Fibroblast of skin of right quadriceps (primary cell): Measurements from ENCODE around the gene SPDYA.
"Not testable (repeated sequence)": the region's sequence is repeated elsewhere in the genome, so short reads cannot be mapped to it uniquely, and the experiment has no call there.

Experiments
- DNase-seq: peaks from one replicate; pipeline ENCODE4 v3.0.0-alpha.2; 2013

The SPDYA gene

DNA sequence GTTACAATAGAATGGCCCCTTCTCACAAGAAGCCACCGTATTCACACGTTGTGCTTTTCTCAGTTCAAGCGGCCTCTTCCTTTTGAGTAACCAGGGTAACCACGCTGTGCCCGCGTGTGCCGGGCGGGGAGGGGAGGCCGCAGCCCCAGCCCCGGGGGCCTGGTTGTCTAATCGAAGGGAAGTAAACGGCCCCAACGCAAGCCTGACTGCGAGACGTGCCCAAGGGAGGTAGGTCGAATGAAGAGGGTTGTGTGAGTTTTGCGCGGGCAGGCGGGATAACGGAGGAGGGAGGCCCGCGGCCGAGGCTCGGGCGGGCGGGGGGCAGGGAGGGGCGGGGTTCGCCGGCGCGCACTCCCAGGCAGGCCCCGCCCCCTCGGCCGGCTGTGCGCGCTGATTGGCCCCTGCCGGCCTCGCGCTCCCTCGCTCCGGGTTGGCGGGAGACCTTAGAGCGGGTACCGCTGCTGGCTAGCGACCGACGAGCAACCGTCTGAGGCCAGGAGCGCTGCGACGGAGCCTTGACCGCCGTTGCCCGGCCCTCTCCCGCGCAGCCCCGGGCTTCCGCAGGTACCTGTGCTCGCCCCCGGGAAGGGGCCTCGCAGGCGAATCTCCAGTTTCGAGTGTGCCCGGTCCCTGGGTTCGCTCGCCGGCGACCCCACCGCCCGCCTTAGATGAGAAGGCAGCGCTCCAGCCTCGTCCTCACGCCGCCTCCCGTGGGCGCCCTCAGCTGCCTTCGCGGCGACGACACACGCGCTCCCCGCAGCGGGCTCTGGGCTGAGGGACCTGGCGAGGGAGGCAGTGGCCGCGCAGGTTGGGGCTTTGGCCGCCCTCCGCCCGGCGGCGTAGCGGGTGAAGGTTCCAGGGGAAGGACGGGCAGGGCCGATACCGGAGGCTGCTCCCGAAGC lies at the start of gene SPDYA:
Gene SPDYA (plus strand): TSS at position 451 of the 902 bp plus-strand sequence. CDS start 5,181 bp downstream, outside the sequence.
- peak; percentile 67 for DNase-seq

DNA sequence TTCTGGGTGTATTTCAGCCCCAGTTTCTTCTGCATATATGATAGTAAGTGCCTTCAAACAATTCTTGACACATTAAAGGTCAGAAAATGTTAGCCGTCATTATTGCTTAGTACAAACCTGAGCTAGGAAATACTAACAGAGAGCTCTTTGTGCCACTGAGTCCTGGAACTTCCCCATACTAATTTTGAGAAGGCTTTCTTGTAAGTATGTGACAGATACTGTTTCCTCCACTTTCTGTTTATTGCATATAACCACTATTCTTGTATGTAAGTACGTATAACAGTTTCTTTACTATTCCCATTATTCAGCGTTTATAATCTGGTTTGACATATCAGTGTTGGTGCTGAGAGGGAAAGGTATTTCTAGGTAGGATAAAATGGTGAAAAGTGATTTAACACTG lies 49.2 kb upstream of the SPDYA start:
- DNase-seq: no peak

DNA sequence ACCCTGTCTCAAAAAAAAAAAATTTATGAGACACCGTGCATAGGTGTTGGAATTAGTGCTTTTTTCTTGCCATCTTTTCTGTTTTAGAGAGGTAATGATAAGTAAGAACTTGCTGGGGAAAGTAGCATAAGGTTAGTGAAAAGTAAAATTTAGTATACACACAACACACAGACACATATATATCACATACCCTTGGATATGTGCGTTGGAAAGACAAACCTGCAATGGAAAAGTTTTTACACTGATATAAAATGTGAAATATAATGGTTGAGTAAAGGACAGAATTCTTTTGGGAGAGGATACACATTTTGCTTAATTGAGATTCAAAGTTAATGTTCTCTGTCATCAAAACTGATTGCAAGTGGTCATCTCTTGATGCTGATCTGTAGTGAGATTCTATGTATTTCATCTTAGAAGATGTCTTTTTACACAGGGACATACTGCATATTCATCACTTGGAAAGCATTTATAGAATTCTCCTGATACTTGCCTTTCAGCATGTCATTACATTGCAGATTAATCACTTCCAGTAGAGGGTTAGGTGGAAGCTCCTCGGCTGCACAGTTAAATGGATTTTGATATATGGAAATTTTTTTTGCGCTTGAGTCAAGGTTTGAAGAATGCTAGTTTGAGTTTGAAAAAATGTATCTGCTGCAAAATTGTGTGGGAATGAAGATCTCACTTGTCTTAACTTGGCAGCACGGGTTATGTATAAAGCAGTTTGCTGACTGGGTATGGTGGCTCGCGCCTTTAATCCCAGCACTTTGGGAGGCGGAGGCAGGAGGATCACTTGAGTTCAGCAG lies 45.5 kb upstream of the SPDYA start:
- peak; percentile 92 for DNase-seq

DNA sequence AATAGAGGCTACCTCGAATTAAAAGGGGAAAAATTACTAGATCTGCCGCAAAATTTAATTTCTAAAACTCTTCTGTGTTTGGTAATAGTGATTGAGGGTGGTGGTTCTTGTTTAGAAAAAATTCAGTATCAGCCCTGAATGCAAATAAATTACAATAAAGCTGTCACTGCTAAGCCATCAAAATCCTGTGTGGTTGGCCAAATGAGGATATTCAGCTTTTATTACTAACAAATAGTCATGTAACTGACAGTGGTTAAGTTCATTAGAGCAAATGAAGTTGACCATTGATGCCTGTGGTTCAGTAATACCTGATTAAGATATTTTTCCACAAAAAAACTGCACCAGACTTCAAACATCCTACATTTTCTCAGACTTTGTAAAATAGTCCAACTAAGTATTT lies 44.6 kb upstream of the SPDYA start:
- DNase-seq: no peak

DNA sequence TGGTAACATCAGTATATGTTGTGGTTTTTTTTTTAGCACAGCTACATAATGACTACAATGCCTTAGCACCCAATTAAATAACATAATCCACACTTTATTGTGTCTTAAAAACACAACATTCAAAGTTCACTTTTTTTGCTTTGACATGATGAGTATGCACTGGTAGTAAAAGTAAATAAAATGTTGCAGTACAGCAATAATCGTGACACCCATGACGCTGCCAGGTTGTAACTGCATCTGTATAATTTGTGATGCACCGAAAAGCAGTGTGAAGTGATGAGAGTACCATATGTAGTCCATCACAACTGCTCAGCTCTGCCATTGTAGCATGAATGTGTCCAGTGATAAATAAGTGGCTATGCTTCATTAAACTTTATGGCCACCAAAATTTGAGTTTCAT lies 43.3 kb upstream of the SPDYA start:
- no peak for DNase-seq

DNA sequence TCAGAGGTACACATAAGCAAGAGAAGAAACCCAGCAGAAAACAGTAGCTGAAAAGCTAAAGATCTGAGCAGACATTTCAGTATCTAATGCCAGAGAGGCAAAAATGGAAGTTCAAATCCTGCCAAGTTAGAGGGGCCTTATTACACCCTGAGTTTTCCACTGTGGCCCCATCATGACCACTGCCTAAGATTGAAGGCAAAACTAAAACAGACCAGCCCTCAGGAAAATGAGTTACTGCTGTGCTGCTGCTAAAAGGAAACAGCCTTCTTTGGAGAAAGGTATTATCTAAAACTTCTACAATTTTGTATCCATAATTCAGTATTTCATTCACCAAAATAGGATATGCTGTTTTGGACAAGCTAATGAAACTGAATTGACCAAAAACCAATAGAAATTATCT lies 42.2 kb upstream of the SPDYA start:
- DNase-seq: no peak

DNA sequence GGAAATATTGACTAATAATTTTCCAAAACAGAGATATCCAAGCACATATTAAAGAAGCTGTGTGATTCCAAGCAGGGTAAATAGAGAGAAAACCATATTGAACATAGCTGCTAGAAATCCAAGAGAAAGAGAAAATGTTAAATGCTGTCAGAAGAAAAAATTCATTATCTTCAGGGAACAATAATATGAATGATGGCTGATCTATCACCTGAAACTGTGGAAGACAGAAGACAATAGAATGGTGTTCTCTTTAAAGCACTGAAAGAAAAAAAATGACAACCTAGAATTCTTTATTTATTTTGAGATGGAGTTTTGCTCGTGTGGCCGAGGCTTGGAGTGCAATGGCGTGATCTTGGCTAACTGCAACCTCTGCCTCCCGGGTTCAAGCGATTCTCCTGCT lies 41.7 kb upstream of the SPDYA start:
- DNase-seq: no peak

DNA sequence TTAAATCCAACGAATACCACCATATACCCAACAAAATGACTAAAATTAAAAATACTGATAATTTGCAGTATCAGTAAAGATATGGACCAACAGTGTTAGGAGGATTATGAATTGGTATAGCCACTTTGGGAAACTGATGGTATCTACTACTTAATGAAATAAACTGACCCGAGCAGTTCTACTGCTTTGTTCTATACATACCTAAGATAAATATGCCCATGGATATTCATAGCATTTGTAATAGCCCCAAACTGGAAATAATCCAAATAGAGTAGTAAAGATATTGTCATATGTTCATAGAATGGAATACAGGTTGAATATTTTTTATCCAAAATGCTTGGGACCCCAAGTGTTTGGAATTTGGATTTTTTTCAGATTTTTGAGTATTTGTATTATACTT lies 38.3 kb upstream of the SPDYA start:
- DNase-seq: no peak

DNA sequence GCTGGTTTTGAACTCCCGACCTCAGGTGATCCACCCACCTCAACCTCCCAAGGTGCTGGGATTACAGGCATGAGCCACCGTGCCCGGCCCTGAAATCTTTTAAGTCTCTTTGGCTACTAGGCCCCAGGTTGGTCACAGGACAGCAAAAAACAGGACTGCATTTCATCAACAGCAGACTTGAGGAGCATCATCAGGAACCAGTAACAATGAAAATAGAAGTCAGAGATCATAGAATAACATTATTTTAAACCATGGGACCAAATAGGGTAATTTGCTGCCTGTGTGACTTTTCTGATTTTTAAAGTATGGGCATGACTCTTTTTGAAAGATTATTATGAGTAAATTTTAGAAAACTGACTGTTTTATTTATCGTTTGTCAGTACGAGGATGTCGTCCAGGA lies 34.2 kb upstream of the SPDYA start:
- no peak for DNase-seq

DNA sequence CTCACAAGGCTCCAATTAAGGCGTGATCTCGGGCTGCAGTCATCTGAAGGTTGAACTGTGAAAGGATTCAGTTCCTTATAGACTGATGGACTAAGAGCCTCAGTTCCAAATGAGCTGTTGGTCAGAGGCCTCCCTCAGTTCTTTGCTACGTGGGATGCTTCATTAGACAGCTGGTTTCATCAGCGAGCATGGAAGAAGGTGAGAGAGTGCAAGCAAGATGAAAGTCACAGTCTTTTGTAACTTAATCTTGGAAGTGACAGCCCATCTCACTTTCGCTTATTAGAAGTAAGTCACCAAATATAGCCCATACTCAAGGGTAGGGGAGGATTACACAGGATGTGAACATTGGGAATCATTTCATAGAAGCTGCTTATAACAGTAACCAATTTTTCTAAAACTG lies 32.2 kb upstream of the SPDYA start:
- DNase-seq: no peak

DNA sequence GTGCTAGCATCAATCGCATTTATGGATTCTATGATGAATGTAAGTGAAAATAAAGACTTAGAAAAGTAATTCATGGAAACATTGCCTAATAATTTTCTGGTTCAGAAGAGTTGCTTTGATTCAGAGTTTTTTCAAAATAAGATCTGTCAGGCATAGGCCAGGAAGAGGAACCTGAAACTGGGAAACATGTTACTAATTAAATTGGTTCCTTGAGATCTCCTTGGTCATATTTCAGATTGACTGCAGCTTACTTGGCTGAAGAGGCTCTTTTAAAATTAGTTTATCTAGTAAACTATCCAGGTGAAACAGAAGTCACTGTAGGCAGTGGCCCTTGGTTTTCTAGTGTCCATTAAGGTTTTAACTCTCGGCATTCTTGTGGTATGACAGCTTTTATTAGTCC lies 31.6 kb upstream of the SPDYA start:
- DNase-seq: no peak

DNA sequence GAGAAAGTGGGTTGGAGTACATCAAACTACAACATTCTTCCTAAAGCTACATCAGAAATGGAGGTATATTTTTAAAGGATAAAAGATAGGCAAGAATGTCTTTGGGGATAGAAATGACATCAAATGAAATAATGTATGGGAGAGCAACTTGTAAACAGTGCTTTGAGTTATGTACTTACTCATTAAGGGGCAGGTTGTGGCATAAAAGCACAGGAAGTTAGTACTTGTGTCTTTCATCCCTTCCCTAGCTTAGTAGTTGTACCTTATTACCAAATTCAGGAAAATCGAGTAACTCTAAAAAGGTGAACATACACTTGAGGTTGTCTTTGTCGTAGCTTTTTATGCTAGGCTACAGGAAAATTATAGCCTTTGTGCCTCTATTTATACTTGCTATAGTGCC lies 30.1 kb upstream of the SPDYA start:
- no peak for DNase-seq

DNA sequence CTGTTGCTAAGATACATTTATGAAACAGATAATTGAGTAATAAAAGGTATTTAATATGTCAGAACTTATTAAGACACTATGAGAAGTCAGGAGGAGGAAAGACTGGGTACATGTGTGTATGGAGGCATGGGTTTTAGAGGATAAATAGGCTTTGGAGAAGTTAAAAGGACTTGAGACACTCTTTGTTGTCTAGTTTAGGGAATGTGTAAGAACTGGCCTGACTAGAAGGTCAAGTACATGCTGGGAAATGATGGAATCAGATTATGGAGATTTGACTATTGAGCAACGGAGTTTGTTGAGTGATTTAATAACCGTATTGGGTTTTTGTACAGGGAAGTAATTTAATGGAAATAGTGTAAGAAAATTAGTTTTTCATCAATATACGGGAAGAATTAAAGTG lies 28.2 kb upstream of the SPDYA start:
- DNase-seq: no peak

DNA sequence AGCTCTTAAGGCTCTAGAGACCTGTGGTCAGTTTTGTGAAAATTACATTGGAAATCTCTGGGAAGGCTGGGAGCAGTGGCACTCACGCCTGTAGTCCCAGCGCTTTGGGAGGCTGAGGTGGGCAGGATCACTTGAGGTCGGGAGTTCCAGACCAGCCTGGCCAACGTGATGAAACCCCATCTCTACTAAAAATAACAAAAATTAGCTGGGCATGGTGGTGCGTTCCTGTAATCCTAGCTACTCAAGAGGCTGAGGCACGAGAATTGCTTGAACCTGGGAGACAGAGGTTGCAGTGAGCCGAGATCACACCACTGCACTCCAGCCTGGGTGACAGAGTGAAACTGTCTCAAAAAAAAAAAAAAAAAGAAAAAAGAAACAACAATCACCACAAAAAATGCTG lies 26.1 kb upstream of the SPDYA start:
- not testable (repeated sequence) for DNase-seq

DNA sequence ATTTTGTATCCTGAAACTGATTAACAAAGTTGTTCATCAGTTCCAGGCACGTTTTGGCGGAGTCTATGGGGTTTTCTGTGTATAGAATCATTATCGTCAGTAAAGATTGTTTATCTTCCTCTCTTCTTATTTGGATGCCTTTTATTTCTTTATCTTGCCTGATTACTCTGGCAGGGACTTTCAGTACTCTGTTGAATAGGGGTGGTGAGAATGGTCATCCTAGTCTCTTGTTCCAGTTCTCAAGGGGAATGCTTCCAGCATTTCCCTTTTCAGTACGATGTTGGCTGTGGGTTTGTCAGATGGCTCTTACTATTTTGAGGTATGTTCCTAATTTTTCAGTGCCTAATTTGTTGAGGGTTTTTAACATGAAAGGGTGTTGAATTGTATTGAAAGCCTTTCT lies 14.0 kb upstream of the SPDYA start:
- no peak for DNase-seq

DNA sequence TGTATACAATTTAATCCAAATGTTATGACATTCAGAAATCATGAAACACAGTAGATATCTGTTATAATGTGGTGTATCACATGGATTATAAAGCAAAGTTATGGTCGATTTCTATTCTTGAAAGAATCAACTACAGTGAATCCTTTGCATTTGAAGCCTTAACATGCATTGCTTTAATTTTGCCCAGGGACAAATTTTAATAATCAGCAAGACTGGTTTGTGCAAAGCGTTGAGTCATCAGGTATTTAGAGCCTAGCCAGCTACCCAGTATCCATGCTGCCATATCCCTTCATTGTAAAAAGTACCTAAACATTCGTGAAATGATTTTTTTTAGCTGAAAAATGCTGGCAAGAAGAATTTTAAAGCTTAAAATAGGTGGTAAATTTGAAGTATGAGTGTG lies 8.9 kb upstream of the SPDYA start:
- peak; percentile 15 for DNase-seq

DNA sequence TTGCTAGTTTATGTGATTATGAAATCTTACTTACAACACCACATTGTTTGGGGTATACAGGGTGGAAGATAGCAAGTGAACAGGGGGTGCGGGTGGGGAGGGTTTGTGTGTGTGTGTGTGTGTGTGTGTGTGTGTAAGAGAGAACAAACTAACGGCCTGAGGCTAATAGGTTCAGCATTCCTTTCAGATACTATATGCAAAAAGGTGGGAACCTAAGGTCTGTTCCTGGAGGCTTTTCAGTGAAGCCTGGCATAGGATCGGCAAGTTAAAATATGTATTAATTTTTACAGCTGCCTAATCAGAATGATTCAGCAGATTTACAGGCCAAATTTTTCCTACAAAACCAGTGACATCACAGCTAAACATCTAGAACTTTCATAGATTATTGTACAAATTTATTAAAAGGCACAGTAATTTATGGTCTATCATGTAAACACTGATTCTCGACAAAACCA lies 7.6 kb upstream of the SPDYA start:
- DNase-seq: peak; percentile 44

DNA sequence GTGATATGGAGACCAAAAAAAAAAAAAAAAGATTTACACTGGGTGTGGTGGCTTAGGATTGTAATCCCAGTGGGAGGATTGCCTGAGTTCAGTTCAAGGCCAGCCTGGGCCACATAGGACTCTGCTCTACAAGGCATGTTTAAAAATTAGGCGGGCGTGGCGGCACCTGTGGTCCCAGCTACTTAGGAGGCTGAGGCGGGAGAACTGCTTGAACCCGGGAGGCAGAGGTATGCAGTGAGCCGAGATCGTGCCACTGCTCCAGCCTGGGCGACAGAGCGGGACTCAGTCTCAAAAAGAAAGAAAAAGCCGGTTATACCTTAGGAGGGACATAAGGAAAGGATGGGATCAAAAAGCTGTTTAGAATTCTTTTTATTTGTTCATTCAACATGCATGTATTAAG lies 707 bp upstream of the SPDYA start:
- DNase-seq: no peak

DNA sequence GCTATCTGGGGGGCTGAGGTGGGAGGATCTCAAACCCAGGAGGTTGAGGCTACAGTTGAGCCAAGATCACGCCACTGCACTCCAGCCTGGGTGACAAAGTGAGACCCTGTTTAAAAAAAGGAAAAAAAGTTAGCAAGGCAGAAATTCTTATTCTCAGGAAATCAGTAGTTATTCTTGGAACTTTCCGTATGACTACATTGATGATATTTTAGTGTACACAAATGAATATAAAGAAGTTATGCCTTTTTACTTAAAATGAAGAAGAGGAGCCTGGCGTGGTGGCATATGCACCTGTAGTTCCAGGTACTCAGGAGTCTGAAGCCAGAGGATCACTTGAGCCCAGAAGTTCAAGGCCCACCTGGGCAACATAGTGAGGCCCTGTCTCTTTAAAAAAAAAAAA lies 7.4 kb downstream of the SPDYA start:
- no peak for DNase-seq

DNA sequence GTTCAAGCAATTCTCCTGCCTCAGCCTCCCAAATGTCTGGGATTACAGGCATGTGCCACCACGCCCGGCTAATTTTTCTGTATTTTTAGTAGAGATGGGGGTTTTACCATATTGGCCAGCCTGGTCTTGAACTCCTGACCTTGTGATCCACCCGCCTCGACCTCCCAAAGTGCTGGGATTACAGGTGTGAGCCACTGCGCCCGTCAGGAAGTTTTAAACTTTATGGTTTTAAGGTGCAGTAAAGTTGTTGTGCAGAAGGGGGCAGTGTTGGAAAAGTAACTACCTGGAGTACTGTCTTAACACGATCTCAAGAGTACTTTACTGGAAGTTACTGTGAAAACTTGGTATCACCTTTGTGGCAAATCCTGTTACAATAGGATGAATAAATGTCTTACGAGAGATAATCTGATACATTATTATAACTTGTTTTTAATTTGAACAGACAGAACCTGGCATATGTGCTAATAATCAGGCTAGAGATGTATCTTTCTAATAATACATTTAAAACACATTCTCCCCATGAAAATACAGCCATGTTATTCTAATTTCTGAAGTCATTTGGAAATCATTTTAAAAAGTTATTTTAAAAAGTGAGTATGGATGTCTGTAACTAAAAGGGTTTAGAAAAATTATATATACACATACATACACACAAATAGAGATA lies 10.8 kb downstream of the SPDYA start:
- peak; percentile 41 for DNase-seq

DNA sequence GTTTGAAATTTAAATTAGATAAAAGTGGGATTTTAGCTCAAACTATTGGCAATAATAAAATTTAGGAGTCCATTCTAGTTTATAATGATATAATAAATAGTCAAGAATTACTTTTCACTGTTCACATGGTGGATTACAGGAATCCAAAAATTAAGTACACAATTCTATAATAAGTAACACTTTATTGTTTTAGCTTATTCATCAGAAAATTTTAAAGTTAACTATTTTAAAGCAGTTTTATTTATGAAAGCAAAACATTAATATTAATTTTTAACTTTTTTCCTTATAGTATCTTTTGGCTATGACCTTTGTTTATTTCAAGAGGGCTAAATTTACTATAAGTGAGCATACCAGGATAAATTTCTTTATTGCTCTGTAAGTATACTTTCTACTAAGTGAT lies 11.4 kb downstream of the SPDYA start:
- DNase-seq: no peak

DNA sequence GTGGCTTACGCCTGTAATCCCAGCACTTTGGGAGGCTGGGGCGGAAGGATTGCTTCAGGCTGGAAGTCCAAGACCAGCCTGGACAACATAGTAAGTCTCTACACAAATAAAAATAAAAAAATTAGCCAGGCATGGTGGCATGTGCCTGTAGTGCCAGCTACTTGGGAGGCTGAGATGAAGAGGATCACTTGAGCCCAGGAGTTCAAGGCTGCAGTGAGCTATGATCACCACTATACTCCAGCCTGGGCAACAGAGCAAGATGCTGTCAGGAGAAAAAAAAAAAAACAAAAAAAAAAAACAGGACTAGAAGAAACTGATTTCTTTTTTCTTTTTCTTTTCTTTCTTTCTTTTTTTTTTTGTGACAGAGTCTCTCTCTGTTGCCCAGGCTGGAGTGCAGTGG lies 13.6 kb downstream of the SPDYA start:
- no peak for DNase-seq

DNA sequence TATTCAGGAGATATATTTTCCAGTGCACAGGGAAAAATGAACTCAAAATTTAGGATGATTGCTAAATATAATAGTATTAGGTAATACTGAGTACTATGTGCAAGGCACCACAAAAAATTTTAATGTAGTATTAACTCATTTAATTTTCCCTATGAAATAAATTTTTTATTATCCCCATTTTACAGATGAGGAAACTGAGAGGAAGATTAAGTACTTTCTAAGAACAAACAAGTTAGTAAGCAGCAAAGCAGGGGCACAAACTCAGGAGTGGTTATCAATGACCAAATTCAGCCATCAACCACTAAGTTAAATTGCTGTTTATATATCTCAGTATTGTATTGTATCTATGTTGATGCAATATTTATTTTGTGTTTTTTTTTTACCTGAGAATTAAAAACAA lies 14.2 kb downstream of the SPDYA start:
- DNase-seq: no peak

DNA sequence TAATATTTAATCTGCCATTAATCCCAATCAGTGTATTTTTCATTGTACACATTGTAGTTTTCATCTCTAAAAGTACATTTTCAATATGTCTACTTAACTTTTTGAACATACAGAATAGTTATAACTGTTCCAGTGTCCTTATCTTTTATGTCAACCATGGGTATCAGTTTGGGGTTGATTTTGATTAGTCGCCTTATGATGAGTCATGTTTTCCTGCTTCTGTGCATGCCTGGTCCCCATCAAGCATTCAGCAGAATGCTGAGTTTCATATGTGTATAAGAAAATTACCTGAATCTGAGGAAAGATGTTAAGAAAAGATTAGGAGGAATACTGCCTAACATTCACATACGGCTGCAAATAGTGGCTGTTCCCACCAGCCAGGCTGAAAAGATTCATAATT lies 17.7 kb downstream of the SPDYA start:
- peak; percentile 13 for DNase-seq
